Kidney tubule cell (primary cell): ENCODE measurements around the gene LIM2.

Source experiments
- DNase-seq: peaks from one replicate; pipeline ENCODE4 v3.0.0-alpha.2; 2018; ENCODE audit warnings: low spot score

LIM2 gene

GRCh38 chr19:51365965-51366388, 21.8 kb downstream of the LIM2 start, which contains the start of gene ETFB:
TSS of gene ETFB (minus strand) at chr19:51366388. CDS start at chr19:51366326, 62 bp downstream.
- DNase-seq: no peak

GRCh38 chr19:51365211-51365964, 22.4 kb downstream of the LIM2 start:
- peak; percentile 45 for DNase-seq

GRCh38 chr19:51364200-51365106, 23.3 kb downstream of the LIM2 start:
- no peak for DNase-seq

GRCh38 chr19:51361239-51361638, 26.5 kb downstream of the LIM2 start:
- DNase-seq: no peak

GRCh38 chr19:51359294-51359693, 28.5 kb downstream of the LIM2 start:
- DNase-seq: peak; percentile 29

- no peak for DNase-seq
Observed at GRCh38 chr19:51357952-51358351, 29.8 kb downstream of the LIM2 start.

- DNase-seq: no peak
Observed at GRCh38 chr19:51356159-51356801, 31.5 kb downstream of the LIM2 start.

- DNase-seq: no peak
Observed at GRCh38 chr19:51354742-51355148, 33.0 kb downstream of the LIM2 start.

- no peak for DNase-seq
Observed at GRCh38 chr19:51354103-51354741, 33.6 kb downstream of the LIM2 start.

- DNase-seq: no peak
Observed at GRCh38 chr19:51352783-51353360, 34.9 kb downstream of the LIM2 start.

GRCh38 chr19:51351266-51351990, 36.3 kb downstream of the LIM2 start:
- no peak for DNase-seq

GRCh38 chr19:51347209-51347928, 40.4 kb downstream of the LIM2 start:
- peak; percentile 9 for DNase-seq

- no peak for DNase-seq
Observed at GRCh38 chr19:51346742-51347141, 41.0 kb downstream of the LIM2 start.

GRCh38 chr19:51345076-51345620, 42.6 kb downstream of the LIM2 start:
- DNase-seq: no peak

GRCh38 chr19:51342631-51343569, 44.9 kb downstream of the LIM2 start:
- no peak for DNase-seq

GRCh38 chr19:51341976-51342580, 45.7 kb downstream of the LIM2 start, which contains the start of gene VSIG10L:
TSS of gene VSIG10L (minus strand) at chr19:51342139. CDS start at chr19:51342124, 15 bp downstream.
- no peak for DNase-seq

GRCh38 chr19:51341066-51341465, 46.7 kb downstream of the LIM2 start:
- DNase-seq: no peak
